ENCODE data around the gene GAS6. TPM values are rescaled to one million over a fixed set of nuclear protein-coding genes. Genes with fewer than 3 reads are reported as not detected.

Gene GAS6
- total RNA-seq, 1 experiment from 2014 or later: 20.9 TPM

DNA sequence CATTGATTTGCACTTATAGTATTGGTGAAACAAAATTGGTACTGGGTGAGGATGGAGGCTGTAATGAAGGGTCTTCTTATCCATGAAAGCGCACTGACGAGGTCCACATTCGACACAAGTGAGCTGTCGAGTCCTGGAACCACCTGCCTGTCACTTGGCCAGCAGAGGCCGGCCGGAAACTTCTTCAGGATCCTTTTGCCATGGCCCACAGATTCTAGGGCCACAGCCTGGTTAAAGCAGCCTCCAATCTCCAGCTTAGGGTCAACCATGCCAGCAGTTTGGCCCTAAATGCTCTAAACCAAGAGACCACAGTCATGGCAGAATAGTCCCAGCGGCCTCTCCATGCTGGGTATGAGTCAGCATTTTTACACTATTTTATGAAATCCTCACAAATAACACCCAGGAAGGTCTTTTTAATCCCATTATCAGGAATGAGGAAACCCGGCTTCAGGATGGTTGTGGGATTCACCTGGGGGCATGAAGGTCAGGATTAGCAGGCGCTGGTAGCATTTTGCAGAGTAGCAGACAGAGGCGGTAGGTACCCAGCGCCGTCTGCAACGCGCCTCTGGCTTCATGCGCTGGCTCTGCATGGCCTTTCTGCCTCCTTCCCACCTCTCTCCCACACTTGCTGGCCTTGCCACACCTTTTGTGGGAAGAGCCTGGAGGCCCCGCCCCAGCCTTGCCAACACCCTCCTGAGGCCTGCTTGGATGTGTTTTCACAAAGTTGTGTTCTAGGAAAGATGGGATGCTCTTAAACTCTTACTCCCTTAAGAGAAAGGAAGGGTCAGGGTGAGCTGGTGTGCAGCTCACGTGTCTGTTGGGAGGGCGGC, 15.2 kb downstream of the GAS6 start:
- Histone ChIP-seq H3K36me3 (ENCODE audit: low read depth, low read length) (no peaks in the 10 kb centered on the region), H3K4me3 (ENCODE audit: low read length) (no peak overlapping the region)
- intact Hi-C loops (cut with micrococcal nuclease): no loop called here

DNA sequence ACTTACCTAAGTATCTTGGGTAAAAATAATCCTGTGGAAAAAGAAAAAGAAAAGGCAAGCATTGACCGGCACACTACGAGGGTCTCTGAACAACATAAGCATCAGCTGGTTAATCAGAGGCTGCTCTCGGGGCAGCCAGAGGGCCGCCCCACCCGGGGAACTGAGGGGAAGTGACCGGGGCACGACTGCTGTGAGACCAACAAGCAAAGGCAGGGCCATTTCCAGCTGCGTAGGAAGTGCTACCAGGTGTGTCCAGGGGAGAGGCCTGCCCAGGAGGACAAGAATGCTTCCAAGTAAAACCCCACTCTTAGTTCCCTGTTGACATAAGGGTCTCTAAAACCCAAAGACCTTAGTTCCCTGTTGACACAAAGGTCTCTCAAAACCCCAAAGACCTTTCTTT, 15.9 kb downstream of the GAS6 start:
- ChIA-PET POLR2A (ENCODE audit: unreplicated experiment) (no interaction called here), CTCF (no interaction called here)
- H2AFZ ChIP-seq (ENCODE audit: low read length): no peak overlapping the region
- peaks cover 27% of the 10 kb centered on the region for H3K4me1 ChIP-seq (ENCODE audit: insufficient read depth, low read length)
- TF ChIP-seq EZH2phosphoT487 (IDR thresholded peaks at IDR 0.05; ENCODE audit: borderline replicate concordance, low read length) (no peak), EZH2 (IDR thresholded peaks at IDR 0.05; ENCODE audit: low read length, unreplicated experiment) (no peak), CTCF (conservative IDR thresholded peaks at IDR 0.05; ENCODE audit: low read depth, low read length) (no peak)
- no peaks in the 10 kb centered on the region for H3K27me3 ChIP-seq (ENCODE audit: low read length)
- H3K9me2 ChIP-seq (replicated peaks; ENCODE audit: low read length): no peaks in the 10 kb centered on the region
- intact Hi-C loops (cut with micrococcal nuclease): no loop called here
- H3K9ac ChIP-seq (ENCODE audit: low read length): no peak overlapping the region
- DNase-seq: no peak
- BruUV-seq (replicated peaks): no TSS peak
- H3K4me2 ChIP-seq (ENCODE audit: low read length): no peak overlapping the region
- no peaks in the 10 kb centered on the region for H4K20me1 ChIP-seq (ENCODE audit: low read length)
- H3F3A ChIP-seq (ENCODE audit: low read length, unreplicated experiment): no peaks in the 10 kb centered on the region
- ATAC-seq: no peak
- H3K4me3 ChIP-seq (ENCODE audit: low read length): no peak overlapping the region
- H3K9me3 ChIP-seq (ENCODE audit: low read length): no peaks in the 10 kb centered on the region
- H3K79me2 ChIP-seq (ENCODE audit: low read length): peaks cover 45% of the 10 kb centered on the region
- no peaks in the 10 kb centered on the region for H3K36me3 ChIP-seq (ENCODE audit: low read depth, low read length)
- peak overlapping the region; percentile 84 for H3K27ac ChIP-seq (ENCODE audit: low read length)

More for the DNA sequence above, 15.2 kb downstream of the GAS6 start:
- ChIA-PET CTCF (no interaction called here), POLR2A (ENCODE audit: unreplicated experiment) (no interaction called here)
- DNase-seq: peak; percentile 20
- H4K20me1 ChIP-seq (ENCODE audit: low read length): no peaks in the 10 kb centered on the region
- no peaks in the 10 kb centered on the region for H3K9me3 ChIP-seq (ENCODE audit: low read length)
- no peaks in the 10 kb centered on the region for H3K9me2 ChIP-seq (replicated peaks; ENCODE audit: low read length)
- no TSS peak for BruUV-seq (replicated peaks)
- peak overlapping the region; percentile 58 for H3K4me2 ChIP-seq (ENCODE audit: low read length)
- peak; percentile 48 for ATAC-seq
- no peak for TF ChIP-seq EZH2 (IDR thresholded peaks at IDR 0.05; ENCODE audit: low read length, unreplicated experiment)
- no peaks in the 10 kb centered on the region for H3F3A ChIP-seq (ENCODE audit: low read length, unreplicated experiment)
- peaks cover 51% of the 10 kb centered on the region for H3K79me2 ChIP-seq (ENCODE audit: low read length)
- no peak overlapping the region for H2AFZ ChIP-seq (ENCODE audit: low read length)
- peaks cover 27% of the 10 kb centered on the region for H3K4me1 ChIP-seq (ENCODE audit: insufficient read depth, low read length)
- H3K27me3 ChIP-seq (ENCODE audit: low read length): no peaks in the 10 kb centered on the region
- peak overlapping the region; percentile 84 for H3K27ac ChIP-seq (ENCODE audit: low read length)
- H3K9ac ChIP-seq (ENCODE audit: low read length): peak overlapping the region; percentile 30

DNA sequence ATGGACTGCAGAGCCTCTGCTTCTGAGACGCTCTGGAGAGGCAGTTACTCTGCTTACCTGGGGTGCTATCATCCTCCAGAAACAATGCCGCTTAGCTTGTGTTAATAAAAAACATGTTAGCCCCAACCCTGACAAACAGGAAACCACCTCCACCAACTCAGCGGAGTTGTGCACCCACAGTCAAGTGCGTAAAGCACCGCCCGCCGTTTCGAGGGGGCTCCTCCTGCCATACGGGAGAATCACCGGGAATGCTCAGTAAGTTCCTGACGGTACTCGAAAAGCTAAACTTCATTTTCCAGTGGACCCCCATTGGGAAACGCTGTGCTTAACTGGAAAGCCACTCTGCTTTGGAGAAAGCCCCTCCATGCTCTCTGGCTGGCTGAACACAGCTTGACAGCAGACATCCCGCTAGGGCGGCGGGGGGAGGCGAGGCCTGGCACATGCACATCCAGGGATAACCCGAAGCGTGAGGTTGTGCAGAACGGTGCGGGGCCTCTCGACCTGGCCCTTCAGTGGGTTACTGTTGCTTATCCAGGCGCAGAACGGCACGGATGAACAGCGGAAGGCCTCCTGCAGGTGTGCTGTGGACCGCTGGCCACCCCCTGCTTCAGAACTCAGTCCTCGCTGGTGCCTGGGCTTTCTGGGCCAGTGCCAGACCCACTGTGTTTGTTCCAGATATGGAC, 17.1 kb downstream of the GAS6 start:
- BruUV-seq (replicated peaks): no TSS peak
- H3K4me1 ChIP-seq (ENCODE audit: insufficient read depth, low read length): peaks cover 27% of the 10 kb centered on the region
- intact Hi-C loops (cut with micrococcal nuclease): no loop called here
- H3F3A ChIP-seq (ENCODE audit: low read length, unreplicated experiment): no peaks in the 10 kb centered on the region
- no peaks in the 10 kb centered on the region for H3K36me3 ChIP-seq (ENCODE audit: low read depth, low read length)
- H3K27ac ChIP-seq (ENCODE audit: low read length): no peak overlapping the region
- H3K9me2 ChIP-seq (replicated peaks; ENCODE audit: low read length): no peaks in the 10 kb centered on the region
- ChIA-PET POLR2A (ENCODE audit: unreplicated experiment) (no interaction called here), CTCF (no interaction called here)
- H3K79me2 ChIP-seq (ENCODE audit: low read length): peaks cover 38% of the 10 kb centered on the region
- H3K9ac ChIP-seq (ENCODE audit: low read length): no peak overlapping the region
- DNase-seq (no peak), ATAC-seq (no peak)
- H3K27me3 ChIP-seq (ENCODE audit: low read length): no peaks in the 10 kb centered on the region
- no peak for TF ChIP-seq EZH2phosphoT487 (IDR thresholded peaks at IDR 0.05; ENCODE audit: borderline replicate concordance, low read length)
- TF ChIP-seq EZH2 (IDR thresholded peaks at IDR 0.05; ENCODE audit: low read length, unreplicated experiment): no peak
- TF ChIP-seq CTCF (conservative IDR thresholded peaks at IDR 0.05; ENCODE audit: low read depth, low read length): no peak
- H3K4me2 ChIP-seq (ENCODE audit: low read length): no peak overlapping the region
- H4K20me1 ChIP-seq (ENCODE audit: low read length): no peaks in the 10 kb centered on the region
- H2AFZ ChIP-seq (ENCODE audit: low read length): no peak overlapping the region
- no peaks in the 10 kb centered on the region for H3K9me3 ChIP-seq (ENCODE audit: low read length)
- no peak overlapping the region for H3K4me3 ChIP-seq (ENCODE audit: low read length)
